PFSK-1 (cell line): ENCODE data around the gene STAP2.

ENCODE experiments used
- REST ChIP-seq, 2 experiments: IDR thresholded peaks; 2 replicates each; pipeline versions ENCODE4 v1.6.1 to v1.8.0; 2011 to 2012; ENCODE audit warnings: low read depth in 2 of 2, low read length in 2 of 2, control low read depth in 1 of 2, inconsistent platforms in 1 of 2, mild to moderate bottlenecking in 1 of 2, moderate library complexity in 1 of 2; ENCODE audit not compliant: insufficient read depth in 1 of 2
- TAF1 ChIP-seq: IDR thresholded peaks from 2 replicates; pipeline ENCODE4 v1.6.1; 2012; ENCODE audit warnings: low read length, control low read depth, borderline replicate concordance; ENCODE audit not compliant: insufficient read depth

DNA sequence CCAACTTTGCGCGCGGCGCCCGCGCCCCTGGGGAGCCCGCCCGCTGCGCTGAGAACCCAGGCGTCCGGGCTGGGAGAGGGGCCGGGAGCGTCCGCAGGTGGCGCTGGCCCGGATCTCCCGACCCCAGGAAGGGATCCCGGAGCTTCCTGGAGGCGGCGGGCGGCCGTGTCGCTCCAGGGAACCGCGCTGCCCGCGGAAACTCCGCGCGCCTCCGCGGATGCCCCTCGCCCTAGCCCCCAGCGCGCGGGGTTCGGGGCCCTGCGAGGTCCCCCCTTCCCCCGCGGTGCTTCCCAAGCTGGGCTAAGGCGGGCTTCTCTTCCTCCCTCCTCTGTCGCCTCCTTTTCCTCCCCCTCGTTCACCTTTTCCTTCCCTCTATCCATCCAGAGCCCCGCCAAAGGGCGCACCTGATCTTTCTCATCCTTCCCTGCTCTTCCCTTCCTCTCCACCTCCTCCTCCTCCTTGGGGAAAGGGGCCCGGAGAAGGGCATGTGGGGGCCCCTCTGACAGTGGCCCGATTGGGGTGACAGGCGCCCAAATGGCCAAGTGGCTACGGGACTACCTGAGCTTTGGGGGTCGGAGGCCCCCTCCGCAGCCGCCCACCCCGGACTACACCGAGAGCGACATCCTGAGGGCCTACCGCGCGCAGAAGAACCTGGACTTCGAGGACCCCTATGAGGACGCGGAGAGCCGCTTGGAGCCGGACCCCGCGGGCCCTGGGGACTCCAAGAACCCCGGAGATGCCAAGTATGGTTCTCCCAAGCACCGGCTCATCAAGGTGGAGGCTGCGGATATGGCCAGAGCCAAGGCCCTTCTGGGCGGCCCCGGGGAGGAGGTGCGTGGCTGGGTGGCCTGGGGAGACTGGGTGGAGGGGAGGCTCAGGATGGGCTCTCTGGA, 58.9 kb downstream of the STAP2 start:
- TF ChIP-seq REST (IDR thresholded peaks at IDR 0.05; ENCODE audit: insufficient read depth in 1 of 2, low read depth in 2 of 2, low read length in 2 of 2), result no peak
- no peak for TF ChIP-seq TAF1
